ENCODE measurements around the gene WWTR1. TPM values are rescaled to one million over a fixed set of nuclear protein-coding genes. Genes with fewer than 3 reads are reported as not detected.

Gene WWTR1
- total RNA-seq, 1 donor from 2014 or later: 39.1 TPM

- Histone ChIP-seq H3K27ac (replicated peaks) (peak overlapping the region; percentile 81), H3K36me3 (peaks cover 6% of the 10 kb centered on the region), H3K27me3 (ENCODE audit: low read depth) (no peaks in the 10 kb centered on the region), H3K4me1 (peaks cover 85% of the 10 kb centered on the region), H3K4me3 (no peak overlapping the region), H3K9me3 (replicated peaks) (no peaks in the 10 kb centered on the region)
- intact Hi-C loops (cut with micrococcal nuclease): loop anchor here (10.0 kb wide), 1 partner anchor 59 kb away; no protein-coding TSS in a partner anchor
- TF ChIP-seq CTCF (IDR thresholded peaks at IDR 0.05; ENCODE audit: borderline replicate concordance): no peak
- DNase-seq: peak; percentile 50
Measured at GRCh38 chr3:149555927-149556326, 101.9 kb downstream of the WWTR1 start.

GRCh38 chr3:149554826-149555225, 103.0 kb downstream of the WWTR1 start:
- intact Hi-C loops (cut with micrococcal nuclease): loop anchor here (10.0 kb wide), 1 partner anchor 60 kb away; no protein-coding TSS in a partner anchor
- DNase-seq: no peak

GRCh38 chr3:149553781-149554451, 103.9 kb downstream of the WWTR1 start:
- no peaks in the 10 kb centered on the region for H3K27me3 ChIP-seq (ENCODE audit: low read depth)
- TF ChIP-seq CTCF (IDR thresholded peaks at IDR 0.05; ENCODE audit: borderline replicate concordance): no peak
- peak overlapping the region; percentile 81 for H3K27ac ChIP-seq (replicated peaks)
- H3K9me3 ChIP-seq (replicated peaks): no peaks in the 10 kb centered on the region
- intact Hi-C loops (cut with micrococcal nuclease): loop anchor here (10.0 kb wide), 1 partner anchor 61 kb away; no protein-coding TSS in a partner anchor
- H3K36me3 ChIP-seq: peaks cover 6% of the 10 kb centered on the region
- H3K4me1 ChIP-seq: peaks cover 70% of the 10 kb centered on the region
- DNase-seq: peak; percentile 39
- no peak overlapping the region for H3K4me3 ChIP-seq

More at GRCh38 chr3:149554826-149555225, 103.0 kb downstream of the WWTR1 start:
- peaks cover 78% of the 10 kb centered on the region for H3K4me1 ChIP-seq
- H3K9me3 ChIP-seq (replicated peaks): no peaks in the 10 kb centered on the region
- H3K27ac ChIP-seq (replicated peaks): peak overlapping the region; percentile 81
- no peaks in the 10 kb centered on the region for H3K27me3 ChIP-seq (ENCODE audit: low read depth)
- H3K4me3 ChIP-seq: no peak overlapping the region
- TF ChIP-seq CTCF (IDR thresholded peaks at IDR 0.05; ENCODE audit: borderline replicate concordance): no peak
- H3K36me3 ChIP-seq: peaks cover 6% of the 10 kb centered on the region

GRCh38 chr3:149552700-149553099, 105.1 kb downstream of the WWTR1 start:
- intact Hi-C loops (cut with micrococcal nuclease): loop anchor here (10.0 kb wide), 1 partner anchor 62 kb away; no protein-coding TSS in a partner anchor
- peaks cover 75% of the 10 kb centered on the region for H3K4me1 ChIP-seq
- peak overlapping the region; percentile 81 for H3K27ac ChIP-seq (replicated peaks)
- H3K4me3 ChIP-seq: no peak overlapping the region
- H3K9me3 ChIP-seq (replicated peaks): no peaks in the 10 kb centered on the region
- H3K36me3 ChIP-seq: peaks cover 6% of the 10 kb centered on the region
- DNase-seq: no peak
- no peak for TF ChIP-seq CTCF (IDR thresholded peaks at IDR 0.05; ENCODE audit: borderline replicate concordance)
- H3K27me3 ChIP-seq (ENCODE audit: low read depth): no peaks in the 10 kb centered on the region

- no peaks in the 10 kb centered on the region for H3K9me3 ChIP-seq (replicated peaks)
- intact Hi-C loops (cut with micrococcal nuclease): loop anchor here (10.0 kb wide), 1 partner anchor 63 kb away; no protein-coding TSS in a partner anchor
- H3K27ac ChIP-seq (replicated peaks): peak overlapping the region; percentile 81
- H3K27me3 ChIP-seq (ENCODE audit: low read depth): no peaks in the 10 kb centered on the region
- H3K4me1 ChIP-seq: peaks cover 79% of the 10 kb centered on the region
- peaks cover 6% of the 10 kb centered on the region for H3K36me3 ChIP-seq
- TF ChIP-seq CTCF (IDR thresholded peaks at IDR 0.05; ENCODE audit: borderline replicate concordance): no peak
- no peak for DNase-seq
- no peak overlapping the region for H3K4me3 ChIP-seq
Measured at GRCh38 chr3:149551500-149551899, 106.3 kb downstream of the WWTR1 start.
